ENCODE data around the gene PSD4.

Gene PSD4

GRCh38 chr2:113224647-113225236 lies 51.0 kb downstream of the PSD4 start:
- no peak for ATAC-seq
- TF ChIP-seq ARNTL (CRISPR knock-in tag; IDR thresholded peaks at IDR 0.05; ENCODE audit: borderline replicate concordance, low read depth) = no peak

- TF ChIP-seq TSHZ2 (CRISPR knock-in tag; IDR thresholded peaks at IDR 0.05) = no peak
- TF ChIP-seq PATZ1 (CRISPR knock-in tag; IDR thresholded peaks at IDR 0.05; ENCODE audit: borderline replicate concordance) = no peak
- no peak for TF ChIP-seq OSR1 (CRISPR knock-in tag; IDR thresholded peaks at IDR 0.05)
- no peak for TF ChIP-seq TOX (CRISPR knock-in tag; IDR thresholded peaks at IDR 0.05; ENCODE audit: borderline replicate concordance)
- TF ChIP-seq PPARA (CRISPR knock-in tag; IDR thresholded peaks at IDR 0.05; ENCODE audit: borderline replicate concordance) = no peak
- no peak for TF ChIP-seq CSRNP3 (CRISPR knock-in tag; IDR thresholded peaks at IDR 0.05)
- no peak for TF ChIP-seq CREB5 (CRISPR knock-in tag; IDR thresholded peaks at IDR 0.05; ENCODE audit: low read depth)
- TF ChIP-seq ZFP3 (CRISPR knock-in tag; IDR thresholded peaks at IDR 0.05) = no peak
- TF ChIP-seq ZNF8 (CRISPR knock-in tag; IDR thresholded peaks at IDR 0.05) = no peak
- no peak for TF ChIP-seq ZNF565 (CRISPR knock-in tag; conservative IDR thresholded peaks at IDR 0.05; ENCODE audit: low read depth)
- no peak for TF ChIP-seq ISL1 (CRISPR knock-in tag; IDR thresholded peaks at IDR 0.05)
- peak; percentile 85 for ATAC-seq
Measured at GRCh38 chr2:113225263-113226259, 51.8 kb downstream of the PSD4 start.

- TF ChIP-seq ESRRG (CRISPR knock-in tag; IDR thresholded peaks at IDR 0.05) = no peak
- TF ChIP-seq ZFP30 (CRISPR knock-in tag; IDR thresholded peaks at IDR 0.05) = no peak
- TF ChIP-seq ARNTL (CRISPR knock-in tag; IDR thresholded peaks at IDR 0.05; ENCODE audit: borderline replicate concordance, low read depth) = no peak
- no peak for TF ChIP-seq GLIS3 (CRISPR knock-in tag; IDR thresholded peaks at IDR 0.05)
- TF ChIP-seq CREB5 (CRISPR knock-in tag; IDR thresholded peaks at IDR 0.05; ENCODE audit: low read depth) = no peak
- no peak for TF ChIP-seq ZNF8 (CRISPR knock-in tag; IDR thresholded peaks at IDR 0.05)
- TF ChIP-seq TOX (CRISPR knock-in tag; IDR thresholded peaks at IDR 0.05; ENCODE audit: borderline replicate concordance) = no peak
- TF ChIP-seq TCF4 (CRISPR knock-in tag; IDR thresholded peaks at IDR 0.05; ENCODE audit: borderline replicate concordance) = no peak
- no peak for TF ChIP-seq ZC3H10 (CRISPR knock-in tag; IDR thresholded peaks at IDR 0.05)
- no peak for ATAC-seq
Measured at GRCh38 chr2:113226462-113226861, 52.7 kb downstream of the PSD4 start.

- no peak for ATAC-seq
- TF ChIP-seq PPARA (CRISPR knock-in tag; IDR thresholded peaks at IDR 0.05; ENCODE audit: borderline replicate concordance) (no peak), CREB5 (CRISPR knock-in tag; IDR thresholded peaks at IDR 0.05; ENCODE audit: low read depth) (no peak), RARB (CRISPR knock-in tag; IDR thresholded peaks at IDR 0.05) (no peak), ZNF70 (CRISPR knock-in tag; IDR thresholded peaks at IDR 0.05) (no peak), ZNF8 (CRISPR knock-in tag; IDR thresholded peaks at IDR 0.05) (no peak), ESRRG (CRISPR knock-in tag; IDR thresholded peaks at IDR 0.05) (no peak), GLIS3 (CRISPR knock-in tag; IDR thresholded peaks at IDR 0.05) (no peak), CSDC2 (CRISPR knock-in tag; IDR thresholded peaks at IDR 0.05) (no peak), SNAI2 (CRISPR knock-in tag; IDR thresholded peaks at IDR 0.05) (no peak), TOX (CRISPR knock-in tag; IDR thresholded peaks at IDR 0.05; ENCODE audit: borderline replicate concordance) (no peak), TCF4 (CRISPR knock-in tag; IDR thresholded peaks at IDR 0.05; ENCODE audit: borderline replicate concordance) (no peak), PATZ1 (CRISPR knock-in tag; IDR thresholded peaks at IDR 0.05; ENCODE audit: borderline replicate concordance) (no peak), ZC3H10 (CRISPR knock-in tag; IDR thresholded peaks at IDR 0.05) (no peak), ZFP30 (CRISPR knock-in tag; IDR thresholded peaks at IDR 0.05) (no peak), ZFP3 (CRISPR knock-in tag; IDR thresholded peaks at IDR 0.05) (no peak)
Measured at GRCh38 chr2:113227290-113227689, 53.5 kb downstream of the PSD4 start.

Data from SK-N-SH treated with all-trans-retinoic acid at 6 μM for 48 hours (cell line).